ENCODE data around the gene ABCA2. TPM values are rescaled to one million over a fixed set of nuclear protein-coding genes. Genes with fewer than 3 reads are reported as not detected.

ABCA2 gene
- total RNA-seq, 1 donor = 20.3 TPM

DNA sequence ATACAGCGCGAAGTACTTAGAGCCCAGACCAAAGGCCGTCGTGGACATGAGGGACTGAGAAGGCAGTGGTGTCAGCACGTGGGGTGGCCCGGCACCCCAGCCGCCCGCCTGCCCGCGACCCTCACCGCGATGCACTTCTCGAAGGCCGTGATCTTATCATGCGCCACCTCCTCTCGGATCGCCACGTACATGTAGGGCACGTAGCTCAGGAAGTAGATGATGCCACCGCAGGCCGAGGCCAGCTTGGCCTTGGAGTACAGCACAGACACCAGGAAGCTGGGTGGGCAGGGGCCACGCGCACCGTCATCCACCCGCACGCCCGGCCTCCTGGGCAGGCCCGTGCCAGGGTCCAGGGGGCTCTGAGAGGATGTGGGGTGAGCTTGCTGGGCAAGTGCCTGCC, 11.0 kb downstream of the ABCA2 start:
- Histone ChIP-seq H3K27ac (ENCODE audit: low read depth, low read length) (no peak overlapping the region), H3K4me3 (ENCODE audit: insufficient read depth, low read length) (no peak overlapping the region), H3K4me1 (ENCODE audit: insufficient read depth, low read length) (no peaks in the 10 kb centered on the region), H3K4me2 (ENCODE audit: insufficient read depth, low read length) (no peak overlapping the region), H2AFZ (ENCODE audit: low read length) (no peak overlapping the region), H3K9me3 (ENCODE audit: low read depth, low read length) (no peaks in the 10 kb centered on the region), H3K79me2 (ENCODE audit: insufficient read depth, low read length) (no peaks in the 10 kb centered on the region), H3K27me3 (ENCODE audit: insufficient read depth, low read length) (no peaks in the 10 kb centered on the region), H3K36me3 (ENCODE audit: insufficient read depth, low read length) (no peaks in the 10 kb centered on the region), H4K20me1 (ENCODE audit: insufficient read depth, low read length) (peaks cover under 1% of the 10 kb centered on the region)
- DNase-seq (ENCODE audit: insufficient read length, low spot score, missing footprints) = no peak
- TF ChIP-seq, protein P1, sequence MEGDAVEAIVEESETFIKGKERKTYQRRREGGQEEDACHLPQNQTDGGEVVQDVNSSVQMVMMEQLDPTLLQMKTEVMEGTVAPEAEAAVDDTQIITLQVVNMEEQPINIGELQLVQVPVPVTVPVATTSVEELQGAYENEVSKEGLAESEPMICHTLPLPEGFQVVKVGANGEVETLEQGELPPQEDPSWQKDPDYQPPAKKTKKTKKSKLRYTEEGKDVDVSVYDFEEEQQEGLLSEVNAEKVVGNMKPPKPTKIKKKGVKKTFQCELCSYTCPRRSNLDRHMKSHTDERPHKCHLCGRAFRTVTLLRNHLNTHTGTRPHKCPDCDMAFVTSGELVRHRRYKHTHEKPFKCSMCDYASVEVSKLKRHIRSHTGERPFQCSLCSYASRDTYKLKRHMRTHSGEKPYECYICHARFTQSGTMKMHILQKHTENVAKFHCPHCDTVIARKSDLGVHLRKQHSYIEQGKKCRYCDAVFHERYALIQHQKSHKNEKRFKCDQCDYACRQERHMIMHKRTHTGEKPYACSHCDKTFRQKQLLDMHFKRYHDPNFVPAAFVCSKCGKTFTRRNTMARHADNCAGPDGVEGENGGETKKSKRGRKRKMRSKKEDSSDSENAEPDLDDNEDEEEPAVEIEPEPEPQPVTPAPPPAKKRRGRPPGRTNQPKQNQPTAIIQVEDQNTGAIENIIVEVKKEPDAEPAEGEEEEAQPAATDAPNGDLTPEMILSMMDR (IDR thresholded peaks at IDR 0.05; ENCODE audit: extremely low read depth, low read depth, low read length) = no peak

DNA sequence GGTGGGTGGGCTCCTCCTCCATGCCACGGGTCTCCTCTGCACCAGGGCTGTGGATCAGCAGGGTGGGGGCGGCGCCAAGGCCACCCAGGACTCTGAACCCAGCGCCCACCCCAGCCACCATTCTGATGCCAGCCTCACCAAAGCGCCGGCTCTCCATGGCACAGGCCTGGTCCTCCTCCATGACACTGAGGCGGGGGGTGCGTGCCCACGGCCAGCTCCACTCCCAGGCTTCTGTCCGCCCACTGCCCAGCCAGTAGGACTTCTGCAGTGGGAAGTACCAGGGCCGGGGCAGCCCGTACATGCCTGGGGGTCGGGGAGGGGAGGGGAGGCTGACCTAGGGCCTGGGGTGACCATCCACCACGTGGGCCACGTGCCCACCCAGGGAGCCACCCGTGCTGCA, 11.6 kb downstream of the ABCA2 start:
- Histone ChIP-seq H3K4me1 (ENCODE audit: insufficient read depth, low read length) (no peaks in the 10 kb centered on the region), H3K79me2 (ENCODE audit: insufficient read depth, low read length) (no peaks in the 10 kb centered on the region), H4K20me1 (ENCODE audit: insufficient read depth, low read length) (no peaks in the 10 kb centered on the region), H3K27me3 (ENCODE audit: insufficient read depth, low read length) (no peaks in the 10 kb centered on the region), H3K36me3 (ENCODE audit: insufficient read depth, low read length) (no peaks in the 10 kb centered on the region), H3K4me3 (ENCODE audit: insufficient read depth, low read length) (no peak overlapping the region), H2AFZ (ENCODE audit: low read length) (no peak overlapping the region), H3K4me2 (ENCODE audit: insufficient read depth, low read length) (no peak overlapping the region), H3K9me3 (ENCODE audit: low read depth, low read length) (no peaks in the 10 kb centered on the region), H3K27ac (ENCODE audit: low read depth, low read length) (no peak overlapping the region)
- TF ChIP-seq, protein P1 (IDR thresholded peaks at IDR 0.05; ENCODE audit: extremely low read depth, low read depth, low read length) = no peak
- DNase-seq (ENCODE audit: insufficient read length, low spot score, missing footprints) = no peak

DNA sequence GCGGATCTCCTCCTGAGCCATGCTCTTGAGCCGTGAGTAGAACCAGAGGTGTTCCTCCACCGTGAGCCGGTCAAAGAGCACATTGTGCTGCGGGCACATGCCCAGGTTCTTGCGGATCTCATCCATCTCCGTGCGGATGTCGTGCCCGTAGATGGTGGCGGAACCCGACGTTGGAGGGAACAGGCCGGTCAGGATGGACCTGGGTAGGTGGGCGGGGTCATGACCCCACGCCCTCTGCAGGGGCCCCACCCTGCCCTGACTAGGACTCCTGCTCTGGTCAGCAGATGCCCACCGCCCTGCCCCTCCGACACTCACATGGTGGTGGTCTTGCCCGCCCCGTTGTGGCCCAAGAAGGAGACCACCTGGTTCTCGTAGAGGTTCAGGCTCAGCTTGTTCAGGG, 12.1 kb downstream of the ABCA2 start:
- H3K4me2 ChIP-seq (ENCODE audit: insufficient read depth, low read length) = no peak overlapping the region
- no peak overlapping the region for H3K27ac ChIP-seq (ENCODE audit: low read depth, low read length)
- H3K9me3 ChIP-seq (ENCODE audit: low read depth, low read length) = no peaks in the 10 kb centered on the region
- no peaks in the 10 kb centered on the region for H3K79me2 ChIP-seq (ENCODE audit: insufficient read depth, low read length)
- no peak overlapping the region for H3K4me3 ChIP-seq (ENCODE audit: insufficient read depth, low read length)
- no peaks in the 10 kb centered on the region for H4K20me1 ChIP-seq (ENCODE audit: insufficient read depth, low read length)
- TF ChIP-seq, protein P1 (IDR thresholded peaks at IDR 0.05; ENCODE audit: extremely low read depth, low read depth, low read length) = no peak
- H3K27me3 ChIP-seq (ENCODE audit: insufficient read depth, low read length) = no peaks in the 10 kb centered on the region
- no peaks in the 10 kb centered on the region for H3K4me1 ChIP-seq (ENCODE audit: insufficient read depth, low read length)
- DNase-seq (ENCODE audit: insufficient read length, low spot score, missing footprints) = no peak
- no peak overlapping the region for H2AFZ ChIP-seq (ENCODE audit: low read length)
- H3K36me3 ChIP-seq (ENCODE audit: insufficient read depth, low read length) = no peaks in the 10 kb centered on the region

DNA sequence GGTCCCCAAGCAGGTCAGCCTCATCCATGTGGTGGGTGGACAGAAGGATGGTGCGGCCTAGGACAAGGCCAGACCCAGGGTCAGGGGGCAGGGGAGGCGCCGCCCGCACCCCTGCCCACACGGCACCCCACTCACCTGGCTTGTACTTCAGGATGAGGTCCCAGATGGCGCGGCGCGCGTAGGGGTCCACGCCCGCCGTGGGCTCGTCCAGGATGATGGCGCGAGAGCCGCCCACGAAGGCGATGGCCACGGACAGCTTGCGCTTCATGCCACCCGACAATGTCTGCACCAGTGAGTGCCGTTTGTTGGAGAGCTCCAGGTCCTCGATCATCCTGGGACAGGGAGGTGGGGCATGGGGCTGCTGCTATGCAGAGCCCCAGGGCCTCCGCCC, 12.5 kb downstream of the ABCA2 start:
- Histone ChIP-seq H2AFZ (ENCODE audit: low read length) (no peak overlapping the region), H3K4me1 (ENCODE audit: insufficient read depth, low read length) (no peaks in the 10 kb centered on the region), H4K20me1 (ENCODE audit: insufficient read depth, low read length) (no peaks in the 10 kb centered on the region), H3K4me2 (ENCODE audit: insufficient read depth, low read length) (no peak overlapping the region), H3K36me3 (ENCODE audit: insufficient read depth, low read length) (no peaks in the 10 kb centered on the region), H3K27me3 (ENCODE audit: insufficient read depth, low read length) (no peaks in the 10 kb centered on the region), H3K4me3 (ENCODE audit: insufficient read depth, low read length) (no peak overlapping the region), H3K27ac (ENCODE audit: low read depth, low read length) (no peak overlapping the region), H3K9me3 (ENCODE audit: low read depth, low read length) (no peaks in the 10 kb centered on the region), H3K79me2 (ENCODE audit: insufficient read depth, low read length) (no peaks in the 10 kb centered on the region)
- DNase-seq (ENCODE audit: insufficient read length, low spot score, missing footprints) = no peak
- TF ChIP-seq, protein P1 (IDR thresholded peaks at IDR 0.05; ENCODE audit: extremely low read depth, low read depth, low read length) = no peak
